Transverse colon (tissue), 4 donors: ENCODE measurements around the gene PET100. TPM values are rescaled to one million over a fixed set of nuclear protein-coding genes. Genes with fewer than 3 reads are reported as not detected.

Experiments
- DNase-seq: peaks from one replicate; pipeline ENCODE4 v3.0.0-alpha.2; 2019
- H3K27ac ChIP-seq, 4 donors: fragments of 200-600 bp; sonication (generic); 2 replicates each; pipeline ENCODE4 v1.5.1; 2016 to 2018; ENCODE audit warnings: inconsistent platforms in 4 of 4
- H3K27me3 ChIP-seq: fragments of 200-600 bp; sonication (generic); 2 replicates; pipeline ENCODE4 v1.5.1; 2017; ENCODE audit warnings: inconsistent platforms
- H3K36me3 ChIP-seq, 4 donors: fragments of 200-600 bp; sonication (generic); 2 replicates each; pipeline ENCODE4 v1.5.1; 2017 to 2019; ENCODE audit warnings: inconsistent platforms in 4 of 4
- H3K4me1 ChIP-seq, 4 donors: fragments of 200-600 bp; sonication (generic); 2 replicates each; pipeline ENCODE4 v1.5.1; 2017 to 2020; ENCODE audit warnings: inconsistent platforms in 4 of 4
- H3K4me3 ChIP-seq, 4 donors: fragments of 200-600 bp; sonication (generic); 1 replicate in 1 of 4; 2 replicates in 3 of 4; pipeline versions ENCODE4 v1.5.1 to v1.6.1; 2017 to 2019; ENCODE audit warnings: inconsistent platforms in 4 of 4
- H3K9me3 ChIP-seq, 2 donors: fragments of 200-600 bp; sonication (generic); 2 replicates each; pipeline ENCODE4 v1.5.1; 2017 to 2019; ENCODE audit warnings: inconsistent platforms in 2 of 2
- EP300 ChIP-seq: sonication (generic); formaldehyde crosslinking; IDR thresholded peaks from one replicate; pipeline ENCODE4 v1.6.1; 2017; ENCODE audit warnings: antibody characterized with exemption, low read depth
- POLR2A ChIP-seq: fragments of 450-650 bp; IDR thresholded peaks from one replicate; pipeline ENCODE4 v1.6.1; 2016; ENCODE audit warnings: antibody characterized with exemption, mild to moderate bottlenecking, moderate library complexity
- POLR2AphosphoS5 ChIP-seq, 3 donors: sonication (generic); formaldehyde crosslinking; IDR thresholded peaks; one replicate each; pipeline ENCODE4 v1.6.1; 2016; ENCODE audit warnings: antibody characterized with exemption in 3 of 3
- WGBS, 2 donors: methylation state at CpG; one replicate each; pipeline ENCODE4 v1.1.5; 2018; ENCODE audit warnings: low coverage in 1 of 2; 5-methylcytosine and 5-hydroxymethylcytosine counted together
- in situ Hi-C, 4 donors: fragments of 200-750 bp; cut with MboI; loops; one replicate each; pipeline versions ENCODE4 v1.15.0 to v1.15.1; 2017; ENCODE audit warnings: low sequenced_read_pairs in 3 of 4, low pct_ligation_motif_present in 1 of 4, low pct_unique_long_range_greater_than_20kb in 1 of 4
- intact Hi-C: fragments of 100-400 bp; cut with DNase I; formaldehyde crosslinking; loops from one replicate; pipeline ENCODE4 v1.15.1; 2023; ENCODE audit warnings: low total_unique reads
- total RNA-seq, 4 donors: library from RNA; depleted of rRNA; stranded (reverse); fragments of >200 nt; gene quantifications; one replicate each; pipeline ENCODE4 v1.1.0, GENCODE V29; 2016
- TF ChIP-seq, protein P1 (sequence below), 5 experiments: fragments of 200-600 bp in 3 of 5; fragments of 450-650 bp in 2 of 5; sonication (generic) in 3 of 5; IDR thresholded peaks; 1 replicate in 2 of 5; 2 replicates in 3 of 5; pipeline ENCODE4 v1.5.1; 2016 to 2017; ENCODE audit warnings: antibody characterized with exemption in 5 of 5, inconsistent platforms in 3 of 5, mild to moderate bottlenecking in 2 of 5, moderate library complexity in 1 of 5

The PET100 gene
- total RNA-seq, 4 donors from 2014 or later = 16.4 to 48.0 TPM; not detected in 2

- no peaks in the 10 kb centered on the region for H3K9me3 ChIP-seq
- WGBS, 2 donors = 38 to 100% methylated on average over 1 to 9 of the region's 9 CpGs
- H3K36me3 ChIP-seq = no peaks in the 10 kb centered on the region
- H3K27ac ChIP-seq = no peak overlapping the region
- peaks cover 25% of the 10 kb centered on the region for H3K27me3 ChIP-seq
- DNase-seq = no peak
- intact Hi-C loops = no loop called here
- TF ChIP-seq POLR2AphosphoS5 (IDR thresholded peaks at IDR 0.05) (no peak), EP300 (no peak), POLR2A (no peak)
- TF ChIP-seq, protein P1, sequence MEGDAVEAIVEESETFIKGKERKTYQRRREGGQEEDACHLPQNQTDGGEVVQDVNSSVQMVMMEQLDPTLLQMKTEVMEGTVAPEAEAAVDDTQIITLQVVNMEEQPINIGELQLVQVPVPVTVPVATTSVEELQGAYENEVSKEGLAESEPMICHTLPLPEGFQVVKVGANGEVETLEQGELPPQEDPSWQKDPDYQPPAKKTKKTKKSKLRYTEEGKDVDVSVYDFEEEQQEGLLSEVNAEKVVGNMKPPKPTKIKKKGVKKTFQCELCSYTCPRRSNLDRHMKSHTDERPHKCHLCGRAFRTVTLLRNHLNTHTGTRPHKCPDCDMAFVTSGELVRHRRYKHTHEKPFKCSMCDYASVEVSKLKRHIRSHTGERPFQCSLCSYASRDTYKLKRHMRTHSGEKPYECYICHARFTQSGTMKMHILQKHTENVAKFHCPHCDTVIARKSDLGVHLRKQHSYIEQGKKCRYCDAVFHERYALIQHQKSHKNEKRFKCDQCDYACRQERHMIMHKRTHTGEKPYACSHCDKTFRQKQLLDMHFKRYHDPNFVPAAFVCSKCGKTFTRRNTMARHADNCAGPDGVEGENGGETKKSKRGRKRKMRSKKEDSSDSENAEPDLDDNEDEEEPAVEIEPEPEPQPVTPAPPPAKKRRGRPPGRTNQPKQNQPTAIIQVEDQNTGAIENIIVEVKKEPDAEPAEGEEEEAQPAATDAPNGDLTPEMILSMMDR (IDR thresholded peaks at IDR 0.05) = no peak
- H3K4me1 ChIP-seq = peaks cover 0 to 3% (median 0%) of the 10 kb centered on the region in 4 donors
- in situ Hi-C loops = loop anchor here in 2 of 4 donors (25.0 kb wide), 2 partner anchors 143 to 307 kb away; no protein-coding TSS in a partner anchor
- no peak overlapping the region for H3K4me3 ChIP-seq
Observed at GRCh38 chr19:7669641-7670040, 40.0 kb downstream of the PET100 start.

- in situ Hi-C loops (loop anchor here in 2 of 4 donors (25.0 kb wide), 2 partner anchors 142 to 308 kb away; no protein-coding TSS in a partner anchor), intact Hi-C loops (no loop called here)
- WGBS, 2 donors = 4% methylated on average over 41 of the region's 43 CpGs; no CpG with 5 or more reads in 1 of the 2 donors
- no peak overlapping the region for H3K4me3 ChIP-seq
- no peaks in the 10 kb centered on the region for H3K9me3 ChIP-seq
- TF ChIP-seq POLR2AphosphoS5 (IDR thresholded peaks at IDR 0.05) (no peak), EP300 (no peak), POLR2A (no peak)
- TF ChIP-seq, protein P1 (IDR thresholded peaks at IDR 0.05) = no peak
- H3K27me3 ChIP-seq = peaks cover 24% of the 10 kb centered on the region
- DNase-seq = no peak
- H3K27ac ChIP-seq = no peak overlapping the region
- peaks cover 0 to 3% (median 0%) of the 10 kb centered on the region in 4 donors for H3K4me1 ChIP-seq
- no peaks in the 10 kb centered on the region for H3K36me3 ChIP-seq
Observed at GRCh38 chr19:7670150-7670783, 40.7 kb downstream of the PET100 start.

GRCh38 chr19:7670790-7671189, 41.2 kb downstream of the PET100 start:
- in situ Hi-C loops (loop anchor here in 2 of 4 donors (25.0 kb wide), 2 partner anchors 142 to 308 kb away; no protein-coding TSS in a partner anchor), intact Hi-C loops (no loop called here)
- 32% methylated on average over 9 of the region's 9 CpGs; no CpG with 5 or more reads in 1 of the 2 donors for WGBS, 2 donors
- H3K4me3 ChIP-seq = no peak overlapping the region
- peaks cover 30% of the 10 kb centered on the region for H3K27me3 ChIP-seq
- no peak overlapping the region for H3K27ac ChIP-seq
- no peaks in the 10 kb centered on the region for H3K36me3 ChIP-seq
- no peaks in the 10 kb centered on the region for H3K9me3 ChIP-seq
- peaks cover 0 to 3% (median 0%) of the 10 kb centered on the region in 4 donors for H3K4me1 ChIP-seq
- TF ChIP-seq EP300 (no peak), POLR2AphosphoS5 (IDR thresholded peaks at IDR 0.05) (no peak), POLR2A (no peak)
- TF ChIP-seq, protein P1 (IDR thresholded peaks at IDR 0.05) = no peak
- DNase-seq = no peak

- no peak for TF ChIP-seq POLR2A
- TF ChIP-seq, protein P1 (IDR thresholded peaks at IDR 0.05) = no peak
- TF ChIP-seq EP300 = no peak
- TF ChIP-seq POLR2AphosphoS5 (IDR thresholded peaks at IDR 0.05) = no peak
- no peaks in the 10 kb centered on the region for H3K9me3 ChIP-seq
- no peaks in the 10 kb centered on the region for H3K36me3 ChIP-seq
- in situ Hi-C loops (loop anchor here in 2 of 4 donors (25.0 kb wide), 2 partner anchors 140 to 310 kb away; no protein-coding TSS in a partner anchor), intact Hi-C loops (no loop called here)
- DNase-seq = no peak
- 56% methylated on average over 9 of the region's 9 CpGs; no CpG with 5 or more reads in 1 of the 2 donors for WGBS, 2 donors
- H3K27me3 ChIP-seq = peaks cover 43% of the 10 kb centered on the region
- H3K4me1 ChIP-seq = peaks cover 0 to 3% (median 0%) of the 10 kb centered on the region in 4 donors
- H3K27ac ChIP-seq = no peak overlapping the region
- H3K4me3 ChIP-seq = no peak overlapping the region
Observed at GRCh38 chr19:7672522-7672921, 42.9 kb downstream of the PET100 start.
